HG03442 (cell line): Measurements from ENCODE around the gene FAM237A.

Experiments
- ATAC-seq: cut with Tn5 transposase; IDR thresholded peaks from one replicate; pipeline ENCODE4 v1.9.1; 2021; ENCODE audit warnings: mild to moderate bottlenecking, moderate library complexity; ENCODE audit not compliant: unreplicated experiment

Gene FAM237A

GRCh38 chr2:206688453-206688852 lies 46.2 kb downstream of the FAM237A start:
- ATAC-seq, result no peak

GRCh38 chr2:206688990-206689389 lies 46.7 kb downstream of the FAM237A start:
- no peak for ATAC-seq

GRCh38 chr2:206692971-206693370 lies 50.7 kb downstream of the FAM237A start:
- ATAC-seq, result no peak

DNA sequence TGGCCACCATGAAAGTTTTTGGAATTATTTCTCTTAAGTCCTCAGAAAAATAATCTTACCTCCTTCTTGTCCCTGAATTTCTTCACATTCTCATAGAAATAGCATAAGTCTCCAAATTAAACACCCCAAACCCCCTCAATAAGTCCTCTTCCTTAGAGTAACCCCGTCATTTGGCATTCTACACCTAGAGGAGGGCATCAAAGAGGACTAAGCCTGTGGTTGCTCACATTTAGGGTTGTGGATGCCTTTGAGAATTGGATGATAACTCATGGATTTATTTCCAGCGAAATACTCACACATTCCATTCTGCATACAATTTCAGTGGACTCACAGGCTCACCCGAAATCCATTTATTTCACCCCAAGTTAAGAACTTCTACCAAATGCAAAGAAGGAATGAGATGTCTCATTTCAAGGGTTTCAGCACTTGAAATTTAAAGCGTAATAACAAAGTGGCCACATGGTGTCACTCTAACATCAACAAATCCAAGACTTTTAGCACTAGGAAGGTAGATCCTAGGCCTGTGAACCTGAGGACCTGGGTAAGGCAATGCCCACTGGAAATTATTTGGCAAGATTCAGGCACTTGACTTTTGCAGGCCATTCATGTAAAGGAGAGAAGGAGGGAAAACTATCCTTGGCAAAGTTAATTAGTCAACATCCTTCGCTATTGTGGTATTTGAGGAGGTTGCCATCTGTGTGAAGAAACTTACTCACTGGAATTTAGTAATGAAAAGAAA lies 51.3 kb downstream of the FAM237A start:
- ATAC-seq, result peak; percentile 72

- ATAC-seq, result no peak
These were observed 54.6 kb downstream of the FAM237A start for GRCh38 chr2:206696910-206697309.

- ATAC-seq, result no peak
These were observed 56.5 kb downstream of the FAM237A start for GRCh38 chr2:206698811-206699210.
